Measurements from ENCODE around the gene PLAGL2.

PLAGL2 gene

DNA sequence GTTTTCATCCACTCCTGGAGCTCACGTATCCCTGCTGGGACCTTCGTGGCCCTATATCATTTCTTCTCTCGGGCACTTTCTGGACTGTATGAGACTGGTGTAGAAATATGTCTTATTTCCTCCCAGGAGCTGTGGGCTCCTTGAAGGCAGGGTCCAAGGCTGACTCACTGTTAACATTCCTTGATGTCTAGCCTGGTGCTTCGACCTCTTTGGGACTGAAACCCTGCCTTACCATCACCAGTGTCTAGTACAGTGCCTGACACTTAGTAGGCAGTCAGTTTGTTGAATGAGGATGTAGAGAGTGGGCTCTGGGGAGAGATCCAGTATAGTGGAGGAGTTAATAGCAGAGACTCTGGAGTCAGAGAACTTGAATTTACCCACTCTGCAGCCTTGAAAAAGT is 23.7 kb upstream of the PLAGL2 start:
- DNase-seq (ENCODE audit: low read depth in 2 of 2), result no peak

DNA sequence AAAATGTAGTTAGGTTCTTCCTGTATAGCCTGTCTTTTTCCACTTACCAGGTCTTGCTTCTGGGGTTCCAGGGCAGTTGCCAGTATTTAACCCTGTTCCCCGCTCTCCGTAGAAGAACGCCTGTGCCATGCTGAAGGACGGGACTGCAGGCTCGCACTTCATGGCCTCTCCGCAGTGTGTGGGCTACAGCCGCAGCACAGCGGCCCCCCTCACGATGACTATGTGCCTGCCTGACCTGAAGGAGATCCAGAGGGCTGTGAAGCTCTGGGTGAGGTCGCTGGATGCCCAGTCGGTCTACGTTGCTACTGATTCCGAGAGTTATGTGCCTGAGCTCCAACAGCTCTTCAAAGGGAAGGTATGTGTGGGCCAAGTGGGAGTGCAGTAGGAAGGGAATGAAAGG is 23.2 kb upstream of the PLAGL2 start:
- DNase-seq (ENCODE audit: low read depth in 2 of 2), result no peak

DNA sequence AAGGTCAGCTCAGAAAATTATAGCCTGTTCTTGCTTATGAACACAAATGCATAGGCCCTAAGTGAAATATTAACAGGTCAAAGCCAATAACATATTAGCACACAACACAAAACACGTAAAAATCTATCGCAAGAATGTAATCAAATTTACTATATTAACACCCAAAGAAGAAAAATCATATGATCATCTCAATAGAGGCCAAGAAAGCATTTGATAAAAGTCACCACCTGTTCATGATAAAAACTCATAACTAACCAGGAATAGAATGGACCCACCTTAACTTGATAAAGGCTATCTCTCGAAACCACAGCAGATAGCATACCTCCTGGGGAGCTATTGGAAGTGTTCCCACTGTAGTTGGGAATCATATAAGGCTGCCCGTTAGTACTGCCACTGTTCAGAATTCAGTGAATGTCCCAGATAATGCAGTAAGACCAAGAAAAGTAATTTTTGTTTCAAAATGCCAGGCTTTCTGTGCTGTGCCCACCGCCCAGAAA is 21.8 kb upstream of the PLAGL2 start:
- no peak for DNase-seq (ENCODE audit: low read depth in 2 of 2)

DNA sequence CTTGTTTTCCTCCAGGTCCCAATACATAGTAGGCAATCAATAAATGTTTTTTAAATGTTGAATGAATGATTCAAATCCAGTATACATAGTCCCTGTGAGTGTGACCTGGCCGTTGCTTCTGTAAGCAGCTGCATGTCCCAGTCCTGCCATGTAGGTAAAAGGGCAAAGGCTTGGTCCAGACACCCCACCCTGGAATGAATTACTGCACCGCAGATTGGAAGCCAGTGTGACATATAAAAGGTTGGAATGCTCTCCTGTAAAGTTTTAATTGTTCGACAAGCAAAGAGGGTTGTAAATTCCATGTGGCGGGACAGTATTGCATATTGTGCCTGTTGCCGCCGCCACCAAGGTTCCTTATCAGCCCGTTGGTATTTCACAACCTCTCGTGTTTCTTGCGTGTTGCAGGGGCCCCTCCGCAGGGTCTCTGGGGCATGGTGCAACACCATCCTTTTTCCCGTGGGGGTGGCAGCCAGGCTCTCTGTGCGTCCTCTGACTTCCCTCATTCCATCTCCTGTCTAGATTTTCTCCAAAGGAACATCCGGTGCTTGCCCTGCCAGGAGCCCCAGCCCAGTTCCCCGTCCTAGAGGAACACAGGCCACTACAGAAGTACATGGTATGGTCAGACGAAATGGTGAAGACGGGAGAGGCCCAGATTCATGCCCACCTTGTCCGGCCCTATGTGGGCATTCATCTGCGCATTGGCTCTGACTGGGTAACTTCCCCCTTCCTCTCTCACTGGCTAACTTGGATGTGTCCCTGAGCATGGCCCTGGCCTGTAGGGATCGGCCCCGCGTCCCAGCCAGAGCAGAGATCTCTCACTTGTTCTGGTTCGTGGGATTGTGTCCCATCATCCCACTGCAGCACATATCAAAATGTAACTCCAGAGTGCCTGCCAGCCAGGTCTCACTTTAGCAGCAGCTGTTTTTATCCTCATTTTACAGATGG is 20.5 kb upstream of the PLAGL2 start:
- DNase-seq (ENCODE audit: low read depth in 2 of 2), result no peak

DNA sequence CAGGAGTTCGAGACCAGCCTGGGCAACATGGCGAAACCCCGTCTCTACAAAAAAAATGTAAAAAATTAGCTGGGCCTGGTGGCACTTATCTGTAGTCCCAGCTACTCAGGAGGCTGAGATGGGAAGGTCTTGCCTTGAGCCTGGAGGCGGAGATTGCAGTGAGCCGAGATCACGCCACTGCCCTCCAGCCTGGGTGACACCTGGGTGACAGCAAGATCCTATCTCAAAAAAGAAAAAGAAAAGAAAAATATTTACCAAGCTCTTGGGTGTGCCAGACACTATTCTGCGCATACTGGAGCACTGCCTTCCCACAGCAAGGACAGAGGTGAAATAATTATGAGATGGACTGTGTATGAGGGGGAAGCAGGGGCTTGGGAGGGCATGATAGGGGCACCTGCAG is 19.8 kb upstream of the PLAGL2 start:
- no peak for DNase-seq (ENCODE audit: low read depth in 2 of 2)

DNA sequence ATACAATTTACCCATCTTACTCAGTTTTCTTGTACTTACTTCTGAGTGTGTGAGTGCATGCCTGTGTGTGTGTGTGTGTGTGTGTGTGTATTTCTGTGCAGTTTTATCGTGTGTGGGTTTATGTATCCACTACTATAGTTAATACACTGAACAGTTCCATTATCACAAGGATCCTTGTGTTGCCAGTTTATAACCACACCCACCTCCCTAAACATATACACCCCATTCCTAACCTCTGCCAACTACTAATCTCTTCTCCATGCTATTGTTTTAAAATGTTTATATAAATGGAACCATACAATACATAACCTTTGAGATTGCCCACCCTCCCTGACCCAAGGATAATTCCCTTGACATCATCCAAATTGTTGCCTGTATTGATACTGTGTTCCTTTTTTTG is 18.8 kb upstream of the PLAGL2 start:
- no peak for DNase-seq (ENCODE audit: low read depth in 2 of 2)

DNA sequence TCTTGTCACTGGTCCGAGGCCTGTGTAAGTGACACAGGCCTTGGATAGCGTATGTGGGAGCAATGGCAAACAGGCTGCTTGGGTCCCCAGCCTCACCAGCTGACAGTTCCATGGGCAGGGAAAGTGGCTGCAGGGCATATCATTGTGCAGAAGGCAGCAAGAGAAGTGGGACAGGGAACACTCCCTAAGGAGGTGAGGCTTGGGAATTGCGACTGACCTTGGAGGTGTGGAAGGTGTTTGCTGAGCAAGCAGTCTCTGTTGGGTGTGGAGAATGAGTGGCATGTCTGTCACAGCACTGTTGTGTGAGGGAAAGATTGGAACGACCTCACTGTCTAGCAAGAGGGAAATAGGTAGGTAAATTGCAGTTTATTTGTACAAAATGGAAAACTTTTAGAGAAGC is 16.9 kb upstream of the PLAGL2 start:
- DNase-seq (ENCODE audit: low read depth in 2 of 2), result no peak

DNA sequence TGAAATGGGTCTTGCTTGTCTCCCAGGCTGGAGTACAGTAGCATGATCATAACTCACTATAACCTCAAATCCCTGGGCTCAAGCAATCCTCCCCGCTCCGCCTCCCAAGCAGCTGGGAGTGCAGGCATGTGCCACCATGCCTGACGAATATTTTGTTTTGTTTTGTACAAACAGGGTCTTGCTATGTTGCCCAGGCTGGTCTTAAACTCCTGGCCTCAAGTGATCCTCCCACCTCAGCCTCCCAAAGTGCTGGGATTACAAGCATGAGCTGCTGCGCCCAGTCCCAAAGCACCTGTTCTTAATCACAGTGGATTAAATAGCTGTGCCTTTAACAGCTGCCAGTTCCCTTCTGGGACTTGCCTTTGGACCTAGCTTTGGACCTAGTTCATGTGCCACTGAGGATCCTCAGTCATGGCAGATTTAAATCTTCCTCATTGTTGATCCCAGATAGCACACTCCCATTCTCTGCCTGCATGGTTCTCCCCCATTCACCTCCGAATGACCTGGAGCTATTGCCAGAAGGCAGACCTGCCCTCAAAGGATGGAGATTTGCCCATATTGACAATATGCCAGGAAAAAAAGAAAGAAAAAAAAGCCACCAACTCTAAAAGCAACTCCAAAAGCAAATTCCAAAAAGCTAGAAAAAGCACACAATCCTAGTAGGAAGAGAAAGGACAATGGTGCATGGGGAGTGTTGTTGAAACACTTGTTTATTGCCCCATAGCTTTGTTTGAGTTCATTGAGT is 10.8 kb upstream of the PLAGL2 start:
- DNase-seq (ENCODE audit: low read depth in 2 of 2), result no peak

DNA sequence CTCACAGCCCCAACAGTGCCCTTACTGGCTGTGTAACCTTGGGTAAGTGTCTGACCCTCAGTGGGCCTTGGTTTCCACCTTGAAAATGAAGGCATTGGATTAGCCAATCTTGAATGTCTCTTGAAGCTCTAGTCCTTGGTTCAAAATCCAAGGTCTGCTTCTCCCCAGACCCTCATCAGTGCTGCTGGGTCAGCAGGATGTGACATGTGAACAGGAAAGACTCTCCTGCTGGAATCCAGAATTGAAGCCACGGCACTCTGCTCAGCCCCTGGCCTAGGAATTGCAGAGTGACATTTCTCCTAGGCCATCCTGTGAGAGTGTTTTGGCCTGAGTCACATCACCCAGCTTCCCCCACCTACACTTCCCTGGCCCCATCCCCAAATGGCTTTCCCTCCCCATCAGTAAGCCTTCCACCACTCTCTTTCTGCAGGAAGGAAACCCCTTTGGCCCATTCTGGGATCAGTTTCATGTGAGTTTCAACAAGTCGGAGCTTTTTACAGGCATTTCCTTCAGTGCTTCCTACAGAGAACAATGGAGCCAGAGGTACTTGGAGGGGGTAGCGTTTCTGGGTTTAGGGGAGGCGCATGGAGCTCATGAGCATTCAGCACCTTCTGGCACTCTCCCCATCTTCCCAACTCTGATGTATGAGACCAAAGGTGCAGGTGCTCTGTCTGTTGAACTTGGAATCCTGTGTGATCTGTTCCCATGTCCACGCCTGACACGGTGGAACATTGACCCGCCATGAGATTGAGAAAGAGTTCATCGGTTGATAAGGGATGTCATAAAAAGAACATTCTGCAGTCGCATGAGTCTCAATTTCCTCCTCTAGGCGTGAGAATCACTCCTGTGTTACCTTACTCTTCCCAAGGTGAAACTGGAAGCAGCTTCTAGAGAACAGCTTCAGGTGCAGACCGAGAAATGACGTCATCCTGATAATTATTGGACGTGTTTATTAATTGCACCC is 8.9 kb upstream of the PLAGL2 start:
- DNase-seq (ENCODE audit: low read depth in 2 of 2), result no peak

DNA sequence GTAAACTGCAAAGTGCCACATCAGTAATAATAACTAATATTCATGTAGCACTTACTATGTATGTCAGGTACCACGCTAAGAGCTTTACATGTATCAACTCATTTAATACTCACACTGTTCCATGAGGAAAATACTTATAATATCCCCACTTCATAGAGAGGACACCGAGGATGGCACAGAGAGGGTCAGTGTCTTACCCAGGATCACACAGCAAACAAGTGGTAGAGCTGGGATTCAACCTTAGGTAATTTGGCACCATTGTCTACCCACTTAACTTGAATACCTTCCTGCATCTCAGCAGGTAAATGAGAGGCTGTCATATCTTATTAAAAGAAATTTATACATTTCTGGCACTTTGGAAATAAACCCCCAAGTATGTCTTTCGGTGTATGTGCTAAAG is 8.2 kb upstream of the PLAGL2 start:
- DNase-seq (ENCODE audit: low read depth in 2 of 2), result no peak

DNA sequence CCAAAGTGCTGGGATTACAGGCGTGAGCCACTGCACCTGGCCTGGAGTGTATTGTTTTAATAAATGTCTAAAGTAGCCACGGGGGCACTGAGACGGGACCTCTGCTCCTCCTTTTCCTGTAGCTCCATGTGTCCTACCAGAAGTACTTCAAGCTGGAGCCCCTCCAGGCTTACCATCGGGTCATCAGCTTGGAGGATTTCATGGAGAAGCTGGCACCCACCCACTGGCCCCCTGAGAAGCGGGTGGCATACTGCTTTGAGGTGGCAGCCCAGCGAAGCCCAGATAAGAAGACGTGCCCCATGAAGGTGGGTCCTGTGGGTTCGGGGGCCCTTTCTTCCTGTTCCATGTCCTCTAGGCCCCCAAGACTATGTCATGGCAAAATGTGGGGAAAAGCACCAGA is 7.6 kb upstream of the PLAGL2 start:
- no peak for DNase-seq (ENCODE audit: low read depth in 2 of 2)

DNA sequence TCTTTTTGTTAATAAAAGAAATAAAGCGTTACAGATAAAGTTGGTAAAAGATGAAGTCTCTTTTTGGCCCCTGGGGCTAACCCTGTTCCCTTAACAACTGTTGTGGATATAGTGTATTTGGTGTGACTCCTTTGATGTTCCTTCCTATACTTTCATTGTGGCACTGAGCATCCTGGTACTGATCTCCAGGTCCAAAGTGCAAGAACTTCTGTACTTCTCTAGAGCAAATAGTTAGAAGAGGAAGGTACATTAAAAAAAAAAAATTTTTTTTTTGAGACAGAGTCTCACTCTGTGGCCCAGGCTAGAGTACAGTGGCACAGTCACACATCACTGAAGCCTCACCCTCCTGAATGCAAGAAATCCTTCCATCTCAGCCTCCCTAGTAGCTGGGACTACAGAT is 6.3 kb upstream of the PLAGL2 start:
- DNase-seq (ENCODE audit: low read depth in 2 of 2), result no peak

DNA sequence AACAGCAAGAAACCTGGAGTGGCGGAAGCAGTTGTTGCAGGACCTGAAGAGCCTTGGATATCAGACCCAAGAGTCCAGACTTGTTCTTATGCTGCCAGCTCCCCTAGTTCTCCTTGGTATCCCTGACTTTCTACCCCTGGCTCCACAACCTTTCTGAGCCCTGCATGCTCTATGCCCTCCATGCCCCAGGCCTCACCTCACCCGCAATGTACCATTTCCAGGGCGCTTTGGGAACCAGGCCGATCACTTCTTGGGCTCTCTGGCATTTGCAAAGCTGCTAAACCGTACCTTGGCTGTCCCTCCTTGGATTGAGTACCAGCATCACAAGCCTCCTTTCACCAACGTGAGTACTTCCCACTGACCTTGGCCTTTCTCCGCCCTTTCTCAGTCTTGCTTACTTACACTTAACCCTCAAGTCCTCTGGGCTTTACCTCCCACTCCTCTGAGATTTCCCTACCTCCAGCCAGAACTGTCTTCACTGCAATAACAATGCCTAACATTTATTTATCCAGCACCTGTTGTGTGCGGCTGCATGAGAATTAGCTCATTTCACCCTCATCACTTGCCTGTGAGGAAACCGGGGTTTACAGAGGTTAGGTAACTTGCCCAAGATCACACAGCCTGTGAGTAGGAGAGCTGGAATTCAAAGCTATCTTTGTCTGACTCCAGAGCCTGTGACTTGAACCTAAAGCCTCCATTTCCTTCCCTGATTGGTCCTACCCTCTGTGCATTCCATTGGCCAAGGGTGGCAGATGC is 2.5 kb upstream of the PLAGL2 start:
- DNase-seq (ENCODE audit: low read depth in 2 of 2), result no peak

DNA sequence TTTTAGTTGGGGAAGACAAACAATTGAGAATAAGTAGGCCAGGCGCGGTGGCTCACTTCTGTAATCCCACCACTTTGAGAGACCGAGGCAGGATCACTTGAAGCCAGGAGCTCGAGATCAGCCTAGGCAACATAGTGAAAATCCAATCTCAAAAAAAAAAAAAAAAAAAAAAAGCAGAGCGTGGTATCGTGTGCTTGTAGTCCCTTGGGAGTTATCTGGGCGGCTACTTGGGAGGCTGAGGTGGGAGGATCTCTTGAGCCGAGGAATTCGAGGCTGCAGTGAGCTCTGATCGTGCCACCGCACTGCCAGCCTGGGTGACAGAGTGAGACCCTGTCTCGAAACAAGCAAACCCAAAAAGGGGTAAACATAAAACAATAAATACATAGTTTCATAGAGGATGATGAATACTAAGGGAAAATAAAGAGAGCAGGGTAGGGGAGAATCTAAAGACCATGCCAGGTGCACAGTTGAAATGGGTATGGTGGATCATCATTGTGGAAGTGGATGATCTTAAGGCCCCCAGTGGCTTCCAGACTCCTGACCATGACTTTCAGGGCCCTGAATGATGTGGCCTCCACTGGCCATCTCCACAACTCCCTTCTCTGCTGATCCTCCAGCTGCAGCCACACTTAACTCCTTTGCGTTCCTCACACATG is 1.1 kb upstream of the PLAGL2 start:
- no peak for DNase-seq (ENCODE audit: low read depth in 2 of 2)

DNA sequence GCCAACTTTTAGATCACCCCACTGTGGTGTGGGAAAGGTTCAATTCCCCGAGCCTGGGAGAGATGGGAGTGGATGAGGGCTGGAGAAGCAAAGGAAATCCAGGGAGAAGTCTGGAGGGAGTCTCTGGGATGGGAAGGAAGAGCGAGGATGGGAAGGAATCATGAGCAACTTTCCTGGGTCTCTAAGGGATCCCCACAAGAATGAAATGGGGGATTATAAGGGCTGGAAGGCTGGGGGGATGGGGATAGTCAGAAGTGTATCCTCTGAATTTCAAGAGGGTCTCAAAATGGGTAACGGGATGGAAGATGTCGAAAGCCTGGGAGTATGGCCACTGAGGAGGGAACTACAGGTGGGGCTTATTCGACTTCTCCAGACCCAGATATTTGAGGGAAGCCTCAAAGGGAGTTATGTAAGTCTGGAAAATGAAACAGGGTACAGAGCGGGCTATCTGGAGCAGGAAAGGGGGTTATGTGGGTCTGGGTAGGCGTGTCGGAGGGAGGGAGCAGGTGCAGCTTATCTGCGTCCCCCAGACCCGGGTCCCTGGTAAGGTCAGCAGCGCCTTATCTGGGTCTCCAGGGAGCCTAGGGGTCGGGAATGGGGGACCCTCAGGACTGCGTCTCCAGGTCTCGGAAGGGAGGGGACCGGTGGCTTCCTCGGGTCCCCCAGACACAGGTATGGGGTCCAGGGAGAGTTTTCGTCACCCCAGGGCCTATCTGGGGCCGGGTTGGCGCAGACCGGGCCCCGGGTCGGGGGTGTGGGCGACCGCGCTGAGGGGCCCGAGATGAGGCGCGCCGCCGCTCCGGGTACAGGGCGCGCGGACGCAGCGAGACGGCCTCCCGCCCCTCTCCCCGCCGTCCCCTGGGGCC is 550 bp downstream of the PLAGL2 start:
- no peak for DNase-seq (ENCODE audit: low read depth in 2 of 2)

DNA sequence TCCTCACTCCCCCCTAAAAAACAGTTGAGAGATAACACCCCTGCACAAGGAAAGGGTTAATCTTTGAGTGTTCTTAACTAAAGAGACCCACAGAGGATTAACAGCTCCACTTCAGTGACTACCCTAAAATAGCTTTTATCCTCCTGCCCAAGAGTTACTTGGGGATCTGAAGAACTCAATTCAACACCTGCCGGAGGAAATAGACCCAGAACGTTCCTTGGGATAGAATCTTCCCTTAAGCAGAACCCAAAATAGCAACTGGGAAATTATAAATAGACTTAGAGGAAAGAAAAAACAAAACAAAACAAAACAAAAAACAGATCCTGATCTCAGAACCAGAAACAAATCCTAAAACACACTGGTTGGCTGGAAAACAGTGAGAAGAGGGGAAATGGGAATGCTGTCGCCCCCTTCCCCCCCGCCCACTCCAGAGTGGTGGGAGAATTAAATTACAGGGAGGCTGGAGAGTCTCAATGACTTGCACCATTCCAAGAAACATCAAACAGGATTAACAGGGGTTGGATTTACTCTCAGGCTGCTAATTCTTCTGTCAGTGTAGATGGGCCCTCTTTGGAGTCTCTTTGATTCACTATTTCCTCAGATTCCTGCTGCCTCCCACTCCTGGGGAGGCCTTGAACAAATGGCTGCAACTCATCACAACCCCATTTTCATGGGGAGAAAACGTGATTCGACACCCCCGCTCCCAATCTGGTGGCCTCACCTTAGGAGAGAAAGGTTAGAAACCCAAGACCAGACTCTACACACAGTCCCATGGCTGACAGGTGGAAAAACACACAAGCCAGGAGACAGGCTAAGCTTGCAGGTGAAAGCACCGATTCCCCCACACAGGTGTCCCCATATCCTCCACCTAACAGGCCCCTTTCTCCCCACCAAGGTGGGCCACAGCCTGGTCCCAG is 1.4 kb downstream of the PLAGL2 start:
- no peak for DNase-seq (ENCODE audit: low read depth in 2 of 2)

DNA sequence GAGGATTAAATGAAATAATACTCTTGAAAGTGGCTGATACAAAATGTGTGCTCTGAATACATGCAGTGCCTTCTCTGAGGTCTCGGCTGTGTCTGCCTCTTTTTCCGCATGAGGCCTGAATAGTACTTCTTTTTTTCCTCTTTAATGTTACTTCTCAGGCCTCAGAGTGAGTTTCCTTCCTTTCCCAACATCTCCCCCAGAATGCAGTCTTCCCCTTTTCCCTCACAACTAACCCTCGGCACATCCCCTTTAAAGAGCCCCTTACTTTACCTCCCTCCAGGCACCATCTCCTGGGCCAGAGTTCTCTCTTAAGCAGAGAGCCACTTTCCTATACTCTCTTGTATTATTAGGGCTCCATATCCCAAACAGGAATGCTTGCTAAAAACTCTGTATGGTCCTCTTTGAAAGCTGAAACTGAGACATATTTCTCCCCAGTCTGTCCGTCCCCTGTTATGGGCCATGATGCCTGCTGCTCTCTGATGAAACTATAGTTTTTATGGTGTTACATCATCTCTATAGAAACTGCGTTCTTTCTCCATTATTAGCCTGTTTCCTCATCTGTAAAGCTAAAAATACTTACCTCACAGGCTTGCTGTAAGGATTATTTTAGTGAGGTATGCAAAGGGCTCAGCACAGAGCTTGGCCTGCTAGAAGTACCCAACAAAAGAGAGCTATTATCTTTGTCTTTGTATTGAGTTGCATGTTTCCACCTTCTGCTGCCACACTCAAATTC is 2.3 kb downstream of the PLAGL2 start:
- DNase-seq (ENCODE audit: low read depth in 2 of 2), result no peak

Data from stimulated activated CD8-positive, alpha-beta memory T cell treated with anti-CD3 and anti-CD28 coated beads, Interleukin-2, amount 100 ng/mL, for 1 hour (primary cell).